IMR-90 (cell line): ENCODE results near the gene KCNQ5. TPM values are rescaled to one million over a fixed set of nuclear protein-coding genes. Genes with fewer than 3 reads are reported as not detected.
"Not testable (repeated sequence)": the region's sequence is repeated elsewhere in the genome, so short reads cannot be mapped to it uniquely, and the experiment has no call there.

ENCODE experiments used
- ATAC-seq: fragments of 200-7000 bp; cut with Tn5 transposase; 2 replicates; pipeline ENCODE4 v1.9.1; 2020; ENCODE audit warnings: low read depth, mild to moderate bottlenecking, moderate library complexity
- BruUV-seq: library from RNA; stranded (reverse); fragments of 400-500 nt; replicated peaks from 2 replicates; lab custom pipeline; 2021; lab: Mats Ljungman, UMichigan
- CTCF ChIA-PET: fragments of 300-600 bp; formaldehyde crosslinking; extraction: SDS; loops from one replicate; lab custom pipeline; 2021; ENCODE audit warnings: antibody characterized with exemption; lab: Yijun Ruan, JAX
- POLR2A ChIA-PET: fragments of 300-600 bp; sonication (Branson Sonifier 250); formaldehyde crosslinking; loops from one replicate; lab custom pipeline; 2022; ENCODE audit warnings: antibody characterized with exemption; ENCODE audit not compliant: unreplicated experiment; lab: Charles Lee
- DNase-seq: peaks from one replicate; pipeline ENCODE4 v3.0.0; 2013
- H2AFZ ChIP-seq: replicated peaks from 2 replicates; pipeline ENCODE3; 2013; ENCODE audit warnings: low read length, mild to moderate bottlenecking; ENCODE audit not compliant: poor library complexity
- H2AK5ac ChIP-seq: 2 replicates; pipeline ENCODE4 v1.6.1; 2013; ENCODE audit warnings: low read depth, low read length, inconsistent platforms
- H2AK9ac ChIP-seq: replicated peaks from 2 replicates; pipeline ENCODE3; 2013; ENCODE audit warnings: mild to moderate bottlenecking, low read depth, low read length, moderate library complexity; ENCODE audit not compliant: poor library complexity
- H2BK120ac ChIP-seq: 2 replicates; pipeline ENCODE4 v1.6.1; 2013; ENCODE audit warnings: low read depth, low read length, inconsistent platforms
- H2BK15ac ChIP-seq: 3 replicates; pipeline ENCODE4 v1.6.1; 2013; ENCODE audit warnings: low read depth, low read length, inconsistent platforms
- H2BK20ac ChIP-seq: 2 replicates; pipeline ENCODE4 v1.6.1; 2013; ENCODE audit warnings: low read depth, mild to moderate bottlenecking, inconsistent platforms, low read length, moderate library complexity
- H2BK5ac ChIP-seq: 2 replicates; pipeline ENCODE4 v1.6.1; 2013; ENCODE audit warnings: mild to moderate bottlenecking, low read depth, low read length, inconsistent platforms; ENCODE audit not compliant: poor library complexity, severe bottlenecking
- H3K14ac ChIP-seq: replicated peaks from 2 replicates; pipeline ENCODE4 v1.6.1; 2013; ENCODE audit warnings: low read depth, low read length, inconsistent platforms
- H3K18ac ChIP-seq: 2 replicates; pipeline ENCODE4 v1.6.1; 2013; ENCODE audit warnings: low read depth, low read length, control low read depth
- H3K23ac ChIP-seq: 2 replicates; pipeline ENCODE4 v1.6.1; 2013; ENCODE audit warnings: low read depth, low read length, inconsistent platforms
- H3K27ac ChIP-seq: 2 replicates; pipeline ENCODE4 v1.5.1; 2013; ENCODE audit warnings: mild to moderate bottlenecking, control low read depth, low read length; ENCODE audit not compliant: insufficient read depth
- H3K27me3 ChIP-seq: 2 replicates; pipeline ENCODE4 v1.6.1; 2013; ENCODE audit warnings: low read length; ENCODE audit not compliant: control insufficient read depth, insufficient read depth
- H3K36me3 ChIP-seq: 2 replicates; pipeline ENCODE4 v1.6.1; 2013; ENCODE audit warnings: low read length, mixed read lengths; ENCODE audit not compliant: control insufficient read depth, insufficient read depth
- H3K4ac ChIP-seq: 2 replicates; pipeline ENCODE4 v1.6.1; 2013; ENCODE audit warnings: low read depth, low read length, inconsistent platforms
- H3K4me1 ChIP-seq: 2 replicates; pipeline ENCODE4 v1.6.1; 2013; ENCODE audit warnings: low read length, mixed read lengths; ENCODE audit not compliant: control insufficient read depth, insufficient read depth
- H3K4me2 ChIP-seq: 2 replicates; pipeline ENCODE4 v1.6.1; 2013; ENCODE audit warnings: low read depth, mild to moderate bottlenecking, control low read depth, low read length, moderate library complexity
- H3K4me3 ChIP-seq: 2 replicates; pipeline ENCODE4 v1.5.1; 2013; ENCODE audit warnings: low read depth, mild to moderate bottlenecking, control low read depth, low read length, moderate library complexity; ENCODE audit not compliant: insufficient read depth
- H3K56ac ChIP-seq: 2 replicates; pipeline ENCODE4 v1.6.1; 2013; ENCODE audit warnings: low read length, inconsistent platforms; ENCODE audit not compliant: insufficient read depth; ENCODE audit errors: extremely low read depth
- H3K79me1 ChIP-seq, 2 experiments: 2 replicates each; pipeline ENCODE4 v1.6.1; 2013; ENCODE audit warnings: low read length in 2 of 2, inconsistent platforms in 1 of 2, low read depth in 1 of 2
- H3K9ac ChIP-seq: 2 replicates; pipeline ENCODE4 v1.6.1; 2013; ENCODE audit warnings: low read depth, low read length, control low read depth
- H3K9me1 ChIP-seq: 2 replicates; pipeline ENCODE4 v1.6.1; 2013; ENCODE audit warnings: low read length, inconsistent platforms; ENCODE audit not compliant: insufficient read depth
- H3K9me3 ChIP-seq: 2 replicates; pipeline ENCODE4 v1.6.1; 2013; ENCODE audit warnings: low read length; ENCODE audit not compliant: control insufficient read depth, insufficient read depth
- H4K20me1 ChIP-seq: 2 replicates; pipeline ENCODE4 v1.6.1; 2013; ENCODE audit warnings: low read length, inconsistent platforms; ENCODE audit not compliant: insufficient read depth
- H4K5ac ChIP-seq: 2 replicates; pipeline ENCODE4 v1.6.1; 2013; ENCODE audit warnings: mild to moderate bottlenecking, low read depth, low read length, control low read depth
- H4K8ac ChIP-seq, 2 experiments: 2 replicates each; pipeline ENCODE4 v1.6.1; 2013; ENCODE audit warnings: low read depth in 2 of 2, low read length in 2 of 2, control low read depth in 1 of 2, inconsistent platforms in 1 of 2
- H4K91ac ChIP-seq: 2 replicates; pipeline ENCODE4 v1.6.1; 2013; ENCODE audit warnings: low read depth, low read length, inconsistent platforms; ENCODE audit not compliant: insufficient read depth
- WGBS, 2 experiments: methylation state at CpG; one replicate each; pipeline versions ENCODE4 v1.1.5 to v1.1.7; 2013; ENCODE audit warnings: missing lambda C conversion rate in 2 of 2; ENCODE audit not compliant: insufficient read length in 1 of 2; ENCODE audit errors: extremely low coverage in 2 of 2; 5-methylcytosine and 5-hydroxymethylcytosine counted together
- dilution Hi-C: fragments of 300-500 bp; cut with HindIII; formaldehyde crosslinking; loops from one replicate; pipeline ENCODE4 v1.14.3; 2018; ENCODE audit warnings: low sequenced_read_pairs; ENCODE audit not compliant: unreplicated experiment
- in situ Hi-C: fragments of 300-500 bp; cut with MboI; formaldehyde crosslinking; loops from 3 replicates; pipeline ENCODE4 v1.14.3; 2019; ENCODE audit warnings: low sequenced_read_pairs, inconsistent platforms, mixed read lengths
- intact Hi-C: fragments of 100-400 bp; cut with micrococcal nuclease; formaldehyde crosslinking; loops from 2 replicates; pipeline ENCODE4 v1.10.0; 2022
- polyA plus RNA-seq, 3 experiments: library from polyadenylated mRNA; depleted of rRNA; stranded (reverse); fragments of >200 nt; gene quantifications; 2 replicates each; pipeline ENCODE4 v1.2.3, GENCODE V29; 2012; ENCODE audit warnings: low replicate concordance in 1 of 3
- total RNA-seq: library from RNA; depleted of rRNA; stranded (reverse); fragments of >200 nt; gene quantifications from 2 replicates; pipeline ENCODE4 v1.2.3, GENCODE V29; 2012

The KCNQ5 gene
- total and polyA plus RNA-seq, 2 of the 4 experiments (the other 2 are of a cell fraction) = 0.75 to 1.3 TPM

GRCh38 chr6:72898313-72898712 lies 276.4 kb downstream of the KCNQ5 start:
- H3K9ac ChIP-seq, H4K20me1 ChIP-seq, H3K27ac ChIP-seq, H3K4me1 ChIP-seq, H3K23ac ChIP-seq, intact Hi-C loops, H2AK5ac ChIP-seq, H3K79me1 ChIP-seq, H4K8ac ChIP-seq, in situ Hi-C loops, BruUV-seq, H2BK120ac ChIP-seq, DNase-seq, H2AFZ ChIP-seq, H3K18ac ChIP-seq, H4K5ac ChIP-seq, H2BK20ac ChIP-seq, H3K4me2 ChIP-seq, H3K36me3 ChIP-seq, H2BK5ac ChIP-seq, H3K56ac ChIP-seq, H2BK15ac ChIP-seq, H2AK9ac ChIP-seq, H3K27me3 ChIP-seq, dilution Hi-C loops, H3K4ac ChIP-seq, H3K9me1 ChIP-seq, H4K91ac ChIP-seq, H3K14ac ChIP-seq, POLR2A ChIA-PET, H3K9me3 ChIP-seq, H3K4me3 ChIP-seq, ATAC-seq, CTCF ChIA-PET: not testable (repeated sequence)
- WGBS, 2 experiments = no CpG with 5 or more reads among the region's 3 CpGs
